Stimulated activated CD8-positive, alpha-beta memory T cell treated with anti-CD3 and anti-CD28 coated beads, Interleukin-7, amount 100 ng/mL, for 24 hours (primary cell): ENCODE measurements around the gene CHRNA4.

Source experiments
- DNase-seq: peaks from one replicate; pipeline ENCODE4 v3.0.0-alpha.2; 2020; ENCODE audit warnings: low read depth

CHRNA4 gene

GRCh38 chr20:63363013-63363957 lies 2.1 kb upstream of the CHRNA4 start:
- DNase-seq, result no peak

GRCh38 chr20:63362436-63363009 lies 1.4 kb upstream of the CHRNA4 start:
- DNase-seq, result no peak

GRCh38 chr20:63361519-63362435 lies 628 bp upstream of the CHRNA4 start:
- DNase-seq, result no peak

- no peak for DNase-seq
Observed at GRCh38 chr20:63359937-63360849, 956 bp downstream of the CHRNA4 start.

- no peak for DNase-seq
Observed at GRCh38 chr20:63359164-63359934, 1.8 kb downstream of the CHRNA4 start.

GRCh38 chr20:63357921-63358905 lies 2.9 kb downstream of the CHRNA4 start:
- no peak for DNase-seq

GRCh38 chr20:63356931-63357879 lies 3.9 kb downstream of the CHRNA4 start:
- no peak for DNase-seq

GRCh38 chr20:63356511-63356910 lies 4.6 kb downstream of the CHRNA4 start:
- DNase-seq, result no peak

- DNase-seq, result no peak
Observed at GRCh38 chr20:63355781-63356295, 5.3 kb downstream of the CHRNA4 start.

- DNase-seq, result no peak
Observed at GRCh38 chr20:63354636-63355350, 6.4 kb downstream of the CHRNA4 start.

GRCh38 chr20:63352811-63353221 lies 8.3 kb downstream of the CHRNA4 start:
- DNase-seq, result no peak

GRCh38 chr20:63351811-63352591 lies 9.1 kb downstream of the CHRNA4 start:
- DNase-seq, result no peak

- DNase-seq, result no peak
Observed at GRCh38 chr20:63351326-63351700, 9.8 kb downstream of the CHRNA4 start.

- no peak for DNase-seq
Observed at GRCh38 chr20:63350597-63351325, 10.4 kb downstream of the CHRNA4 start.

- no peak for DNase-seq
Observed at GRCh38 chr20:63350196-63350595, 11.0 kb downstream of the CHRNA4 start.

GRCh38 chr20:63349516-63349895 lies 11.6 kb downstream of the CHRNA4 start:
- DNase-seq, result no peak
